ENCODE results near the gene RPL28. TPM values are rescaled to one million over a fixed set of nuclear protein-coding genes. Genes with fewer than 3 reads are reported as not detected.
A peak's percentile ranks its signal among the peaks of the same experiment; 100 is the strongest.
"Not testable (repeated sequence)": the region's sequence is repeated elsewhere in the genome, so short reads cannot be mapped to it uniquely, and the experiment has no call there.

The RPL28 gene
- total RNA-seq, 2 donors from 2014 or later, result 113 to 268 TPM

DNA sequence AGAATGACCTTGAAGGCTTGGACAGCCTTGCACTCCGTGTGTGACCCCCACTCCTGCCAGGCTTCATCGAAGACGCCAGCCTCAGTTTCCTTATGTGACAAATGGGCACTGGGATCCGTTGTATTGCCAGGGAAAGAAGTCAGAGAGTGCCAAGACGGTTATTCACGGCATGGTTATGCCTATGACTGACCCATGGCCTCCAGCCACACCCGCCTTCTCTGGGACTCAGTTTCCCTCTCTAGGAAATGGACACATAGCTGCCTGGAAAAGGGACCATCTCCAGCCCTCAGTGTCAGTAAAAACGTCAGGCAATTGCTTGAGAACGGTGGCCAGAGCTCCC, 22.8 kb downstream of the RPL28 start:
- intact Hi-C loops (cut with DNase I), result no loop called here
- Histone ChIP-seq H3K4me3 (no peak overlapping the region), H3K4me1 (peaks cover 13% of the 10 kb centered on the region), H3K36me3 (replicated peaks in 1 of 2; ENCODE audit: insufficient read depth in 1 of 2, low read depth in 2 of 2) (no peaks in the 10 kb centered on the region), H3K27me3 (no peaks in the 10 kb centered on the region), H3K9me3 (no peaks in the 10 kb centered on the region), H3K27ac (peak overlapping the region; percentile 93 to 100 (median 98))
- ATAC-seq (no peak), DNase-seq (no peak)
- no peak for TF ChIP-seq POLR2A (IDR thresholded peaks at IDR 0.05)
- TF ChIP-seq, protein P1, sequence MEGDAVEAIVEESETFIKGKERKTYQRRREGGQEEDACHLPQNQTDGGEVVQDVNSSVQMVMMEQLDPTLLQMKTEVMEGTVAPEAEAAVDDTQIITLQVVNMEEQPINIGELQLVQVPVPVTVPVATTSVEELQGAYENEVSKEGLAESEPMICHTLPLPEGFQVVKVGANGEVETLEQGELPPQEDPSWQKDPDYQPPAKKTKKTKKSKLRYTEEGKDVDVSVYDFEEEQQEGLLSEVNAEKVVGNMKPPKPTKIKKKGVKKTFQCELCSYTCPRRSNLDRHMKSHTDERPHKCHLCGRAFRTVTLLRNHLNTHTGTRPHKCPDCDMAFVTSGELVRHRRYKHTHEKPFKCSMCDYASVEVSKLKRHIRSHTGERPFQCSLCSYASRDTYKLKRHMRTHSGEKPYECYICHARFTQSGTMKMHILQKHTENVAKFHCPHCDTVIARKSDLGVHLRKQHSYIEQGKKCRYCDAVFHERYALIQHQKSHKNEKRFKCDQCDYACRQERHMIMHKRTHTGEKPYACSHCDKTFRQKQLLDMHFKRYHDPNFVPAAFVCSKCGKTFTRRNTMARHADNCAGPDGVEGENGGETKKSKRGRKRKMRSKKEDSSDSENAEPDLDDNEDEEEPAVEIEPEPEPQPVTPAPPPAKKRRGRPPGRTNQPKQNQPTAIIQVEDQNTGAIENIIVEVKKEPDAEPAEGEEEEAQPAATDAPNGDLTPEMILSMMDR (IDR thresholded peaks at IDR 0.05), result peak in 1 of 7 experiments; percentile 5
- WGBS, 2 donors, result 53 to 57% methylated on average over 9 of the region's 9 CpGs

DNA sequence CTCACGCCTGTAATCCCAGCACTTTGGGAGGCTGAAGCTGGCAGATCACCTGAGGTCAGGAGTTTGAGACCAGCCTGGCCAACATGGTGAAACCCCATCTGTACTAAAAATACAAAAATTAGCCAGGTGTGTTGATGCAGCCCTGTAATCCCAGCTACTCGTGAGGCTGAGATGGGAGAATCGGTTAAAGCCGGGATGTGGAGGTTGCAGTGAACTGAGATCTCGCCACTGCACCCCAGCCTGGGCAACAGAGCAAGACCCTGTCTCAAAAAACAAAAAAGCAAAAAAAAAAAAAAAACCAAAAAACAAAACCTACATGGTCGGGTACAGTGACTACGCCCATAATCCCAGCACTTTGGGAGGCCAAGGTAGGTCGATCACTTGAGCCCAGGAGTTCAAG, 23.4 kb downstream of the RPL28 start:
- intact Hi-C loops (cut with DNase I); H3K4me3 ChIP-seq; H3K36me3 ChIP-seq (replicated peaks in 1 of 2; ENCODE audit: insufficient read depth in 1 of 2, low read depth in 2 of 2); H3K27me3 ChIP-seq; H3K27ac ChIP-seq; ATAC-seq; H3K9me3 ChIP-seq; DNase-seq: not testable (repeated sequence)
- 87 to 95% methylated on average over 7 to 8 of the region's 8 CpGs for WGBS, 2 donors
- H3K4me1 ChIP-seq, result peaks cover 13% of the 10 kb centered on the region

DNA sequence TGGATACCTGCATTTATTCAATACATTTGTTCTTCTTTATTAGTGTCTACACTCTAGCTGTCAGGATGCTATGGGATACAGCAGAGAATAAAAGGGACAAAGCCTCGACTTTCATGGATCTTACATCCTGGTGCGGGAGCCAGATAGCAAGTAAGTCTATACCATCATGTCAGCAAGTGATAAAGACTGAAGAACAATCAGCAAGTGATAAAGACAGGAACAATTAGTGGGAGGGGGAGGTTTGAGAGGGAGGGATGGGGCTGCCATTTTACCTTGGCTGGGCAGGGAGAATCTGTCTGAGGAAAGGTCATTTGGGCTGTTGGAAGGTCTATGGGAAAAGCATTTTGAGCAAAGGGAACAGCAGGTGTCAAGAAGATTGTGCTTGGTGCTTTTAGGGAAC, 24.4 kb downstream of the RPL28 start:
- no peak for DNase-seq

DNA sequence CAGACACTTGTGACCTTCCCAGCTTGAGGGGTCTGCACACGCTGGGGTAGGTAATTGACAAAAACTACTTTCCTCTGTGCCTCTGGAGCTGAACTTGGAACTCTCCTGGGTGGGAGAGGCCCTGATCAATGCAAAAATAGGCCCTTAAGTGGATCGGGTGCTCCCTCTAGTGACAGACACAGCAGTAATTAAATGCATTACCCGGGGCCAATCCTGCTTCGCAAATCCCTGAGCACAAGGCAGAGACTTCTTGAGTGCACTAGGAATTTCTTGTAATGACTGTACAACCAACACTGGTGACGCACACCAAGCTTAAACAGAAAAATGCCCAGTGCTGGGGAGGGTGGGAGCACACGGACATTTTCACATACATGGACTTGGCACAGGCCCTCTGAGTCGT, 32.5 kb downstream of the RPL28 start:
- 0 to 22% methylated on average over 2 to 7 of the region's 7 CpGs for WGBS, 2 donors
- no peaks in the 10 kb centered on the region for H3K36me3 ChIP-seq (replicated peaks in 1 of 2; ENCODE audit: insufficient read depth in 1 of 2, low read depth in 2 of 2)
- intact Hi-C loops (cut with DNase I), result loop anchor here (5.0 kb wide), 1 partner anchor 281 kb away; no protein-coding TSS in a partner anchor
- TF ChIP-seq POLR2A (IDR thresholded peaks at IDR 0.05), result no peak
- TF ChIP-seq, protein P1 (IDR thresholded peaks at IDR 0.05), result peak; percentile 42 to 82 (median 76)
- no peak overlapping the region for H3K27ac ChIP-seq
- no peak overlapping the region for H3K4me3 ChIP-seq
- H3K4me1 ChIP-seq, result no peaks in the 10 kb centered on the region
- no peaks in the 10 kb centered on the region for H3K9me3 ChIP-seq
- peak; percentile 59 to 75 (median 67) for DNase-seq
- peak; percentile 82 for ATAC-seq
- no peaks in the 10 kb centered on the region for H3K27me3 ChIP-seq

More for the DNA sequence above, 24.4 kb downstream of the RPL28 start:
- TF ChIP-seq POLR2A (IDR thresholded peaks at IDR 0.05), result no peak
- TF ChIP-seq, protein P1 (IDR thresholded peaks at IDR 0.05), result no peak
- H3K4me3 ChIP-seq, result no peak overlapping the region
- H3K4me1 ChIP-seq, result peaks cover 13% of the 10 kb centered on the region
- ATAC-seq, result no peak
- WGBS, 2 donors, result 93 to 95% methylated on average over 2 of the region's 2 CpGs
- H3K36me3 ChIP-seq (replicated peaks in 1 of 2; ENCODE audit: insufficient read depth in 1 of 2, low read depth in 2 of 2), result no peaks in the 10 kb centered on the region
- H3K27ac ChIP-seq, result no peak overlapping the region
- H3K27me3 ChIP-seq, result no peaks in the 10 kb centered on the region
- intact Hi-C loops (cut with DNase I), result no loop called here
- no peaks in the 10 kb centered on the region for H3K9me3 ChIP-seq

DNA sequence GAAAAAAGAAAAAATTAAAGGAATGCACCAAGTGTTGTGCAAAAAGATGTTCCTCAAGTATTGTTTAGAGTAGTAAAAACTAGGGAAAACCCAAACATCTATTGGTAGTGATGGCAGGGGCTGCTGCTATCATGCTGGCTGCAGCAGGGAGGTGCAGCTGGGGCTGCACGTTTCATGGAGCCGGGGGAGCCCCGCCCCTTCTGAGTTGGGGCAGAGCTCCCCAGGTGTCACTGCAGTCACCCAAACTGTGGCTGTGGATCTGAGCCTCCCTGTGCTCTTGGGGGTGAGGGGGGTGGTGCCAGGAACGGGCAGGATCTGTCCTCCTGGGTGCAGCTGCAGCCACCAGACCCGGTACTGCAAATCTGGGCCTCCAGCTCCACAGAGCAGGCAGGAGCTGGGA, 33.4 kb downstream of the RPL28 start:
- no peaks in the 10 kb centered on the region for H3K9me3 ChIP-seq
- intact Hi-C loops (cut with DNase I), result loop anchor here (5.0 kb wide), 1 partner anchor 282 kb away; no protein-coding TSS in a partner anchor
- TF ChIP-seq POLR2A (IDR thresholded peaks at IDR 0.05), result no peak
- TF ChIP-seq, protein P1 (IDR thresholded peaks at IDR 0.05), result no peak
- no peaks in the 10 kb centered on the region for H3K27me3 ChIP-seq
- H3K4me1 ChIP-seq, result no peaks in the 10 kb centered on the region
- ATAC-seq, result no peak
- no peaks in the 10 kb centered on the region for H3K36me3 ChIP-seq (replicated peaks in 1 of 2; ENCODE audit: insufficient read depth in 1 of 2, low read depth in 2 of 2)
- no peak overlapping the region for H3K4me3 ChIP-seq
- H3K27ac ChIP-seq, result no peak overlapping the region
- no peak for DNase-seq
- 37 to 51% methylated on average over 3 to 5 of the region's 5 CpGs for WGBS, 2 donors
